Body of pancreas (tissue), 4 donors: ENCODE data around the gene BCCIP.

Source experiments
- CTCF ChIP-seq, 7 experiments: fragments of 450-650 bp in 4 of 7; fragments of 200-600 bp in 3 of 7; sonication (generic) in 3 of 7; IDR thresholded peaks; one replicate each; pipeline ENCODE4 v1.5.1; 2016 to 2019; ENCODE audit warnings: antibody characterized with exemption in 7 of 7
- POLR2A ChIP-seq, 3 donors: fragments of 450-650 bp; IDR thresholded peaks; one replicate each; pipeline ENCODE4 v1.6.1; 2016; ENCODE audit warnings: antibody characterized with exemption in 3 of 3, mild to moderate bottlenecking in 2 of 3

GRCh38 chr10:125820701-125821100, 2.6 kb upstream of the BCCIP start:
- TF ChIP-seq CTCF (IDR thresholded peaks at IDR 0.05) (no peak), POLR2A (IDR thresholded peaks at IDR 0.05) (no peak)
